ENCODE measurements around the gene CELF2.

The CELF2 gene

GRCh38 chr10:11264296-11265048 is 246.8 kb downstream of the CELF2 start:
- Histone ChIP-seq H3K27me3 (ENCODE audit: control insufficient read depth in 3 of 3, insufficient read depth in 3 of 3, low read depth in 1 of 3, low read length in 3 of 3) (no peaks in the 10 kb centered on the region), H4K91ac (ENCODE audit: low read depth, low read length, poor library complexity) (no peak overlapping the region), H3K79me1 (ENCODE audit: low read depth, low read length) (no peaks in the 10 kb centered on the region), H2BK12ac (ENCODE audit: low read length) (no peak overlapping the region), H3K9me3 (replicated peaks in 1 of 2; ENCODE audit: control insufficient read depth in 2 of 2, insufficient read depth in 1 of 2, low read depth in 1 of 2, low read length in 2 of 2) (no peaks in the 10 kb centered on the region), H3K4me1 (ENCODE audit: control insufficient read depth in 2 of 2, insufficient read depth in 1 of 2, low read depth in 1 of 2, low read length in 2 of 2) (peaks cover 7 to 15% of the 10 kb centered on the region in 2 donors), H3K23ac (ENCODE audit: low read depth, low read length, poor library complexity) (no peak overlapping the region), H2BK15ac (ENCODE audit: low read length) (no peak overlapping the region), H2AK5ac (ENCODE audit: low read depth, low read length) (no peak overlapping the region), H2AFZ (ENCODE audit: low read length) (no peak overlapping the region), H3K18ac (ENCODE audit: low read length) (no peak overlapping the region), H3K27ac (replicated peaks; ENCODE audit: low read length) (no peak overlapping the region), H3K14ac (ENCODE audit: low read length) (no peak overlapping the region), H4K8ac (ENCODE audit: low read depth, low read length) (no peak overlapping the region), H3K4me3 (ENCODE audit: low read length in 2 of 2) (no peak overlapping the region), H2BK120ac (ENCODE audit: low read depth, low read length) (no peak overlapping the region), H3K9ac (ENCODE audit: low read depth, low read length, poor library complexity) (no peak overlapping the region), H3K36me3 (replicated peaks in 1 of 2; ENCODE audit: control insufficient read depth in 2 of 2, insufficient read depth in 2 of 2, low read length in 2 of 2) (peaks cover 3 to 19% of the 10 kb centered on the region in 2 donors), H3K4me2 (ENCODE audit: insufficient read depth, low read length, poor library complexity, severe bottlenecking) (no peak overlapping the region), H3K4ac (ENCODE audit: low read length) (no peak overlapping the region), H2BK5ac (ENCODE audit: low read length) (no peak overlapping the region)
- no CpG with 5 or more reads among the region's 6 CpGs for WGBS, 2 donors (ENCODE audit: extremely low coverage in 2 of 2, insufficient read length in 2 of 2, insufficient replicate concordance in 1 of 2)
- DNase-seq (ENCODE audit: low spot score), result no peak

DNA sequence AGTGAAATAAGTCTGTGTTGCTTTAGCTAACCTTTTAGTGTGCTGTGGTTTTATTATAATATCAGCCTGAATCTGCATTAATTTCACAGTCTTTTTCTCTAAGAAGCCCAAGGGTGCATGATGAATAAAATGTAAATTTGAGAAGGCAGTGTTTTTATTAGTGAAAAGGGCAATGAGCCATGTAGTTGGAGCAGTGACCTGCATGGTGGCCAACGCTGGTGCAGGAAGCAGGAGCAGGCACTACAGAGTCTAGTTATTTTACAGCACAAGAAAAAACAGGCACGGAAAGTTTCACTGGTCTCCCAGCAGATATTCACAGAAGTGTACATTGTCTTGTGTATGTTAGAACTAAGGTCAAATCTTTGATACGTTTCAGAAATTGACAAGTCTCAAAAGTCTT is 247.8 kb downstream of the CELF2 start:
- no peak overlapping the region for H3K23ac ChIP-seq (ENCODE audit: low read depth, low read length, poor library complexity)
- H3K79me1 ChIP-seq (ENCODE audit: low read depth, low read length), result no peaks in the 10 kb centered on the region
- H4K8ac ChIP-seq (ENCODE audit: low read depth, low read length), result no peak overlapping the region
- DNase-seq (ENCODE audit: low spot score), result no peak
- H2AK5ac ChIP-seq (ENCODE audit: low read depth, low read length), result no peak overlapping the region
- no peak overlapping the region for H3K18ac ChIP-seq (ENCODE audit: low read length)
- no peaks in the 10 kb centered on the region for H3K27me3 ChIP-seq (ENCODE audit: control insufficient read depth in 3 of 3, insufficient read depth in 3 of 3, low read depth in 1 of 3, low read length in 3 of 3)
- H2BK12ac ChIP-seq (ENCODE audit: low read length), result no peak overlapping the region
- no peak overlapping the region for H2BK120ac ChIP-seq (ENCODE audit: low read depth, low read length)
- H3K36me3 ChIP-seq (replicated peaks in 1 of 2; ENCODE audit: control insufficient read depth in 2 of 2, insufficient read depth in 2 of 2, low read length in 2 of 2), result peaks cover 0 to 15% of the 10 kb centered on the region in 2 donors
- H2AFZ ChIP-seq (ENCODE audit: low read length), result no peak overlapping the region
- H3K9me3 ChIP-seq (replicated peaks in 1 of 2; ENCODE audit: control insufficient read depth in 2 of 2, insufficient read depth in 1 of 2, low read depth in 1 of 2, low read length in 2 of 2), result no peaks in the 10 kb centered on the region
- H3K4me1 ChIP-seq (ENCODE audit: control insufficient read depth in 2 of 2, insufficient read depth in 1 of 2, low read depth in 1 of 2, low read length in 2 of 2), result peaks cover 15 to 19% of the 10 kb centered on the region in 2 donors
- no peak overlapping the region for H3K27ac ChIP-seq (replicated peaks; ENCODE audit: low read length)
- H3K4ac ChIP-seq (ENCODE audit: low read length), result no peak overlapping the region
- H2BK15ac ChIP-seq (ENCODE audit: low read length), result no peak overlapping the region
- no peak overlapping the region for H3K4me2 ChIP-seq (ENCODE audit: insufficient read depth, low read length, poor library complexity, severe bottlenecking)
- H3K9ac ChIP-seq (ENCODE audit: low read depth, low read length, poor library complexity), result no peak overlapping the region
- H4K91ac ChIP-seq (ENCODE audit: low read depth, low read length, poor library complexity), result no peak overlapping the region
- no CpG with 5 or more reads among the region's 3 CpGs for WGBS, 2 donors (ENCODE audit: extremely low coverage in 2 of 2, insufficient read length in 2 of 2, insufficient replicate concordance in 1 of 2)
- H3K14ac ChIP-seq (ENCODE audit: low read length), result no peak overlapping the region
- H3K4me3 ChIP-seq (ENCODE audit: low read length in 2 of 2), result no peak overlapping the region
- no peak overlapping the region for H2BK5ac ChIP-seq (ENCODE audit: low read length)

- no peaks in the 10 kb centered on the region for H3K79me1 ChIP-seq (ENCODE audit: low read depth, low read length)
- no peak overlapping the region for H3K23ac ChIP-seq (ENCODE audit: low read depth, low read length, poor library complexity)
- peak; percentile 5 for DNase-seq (ENCODE audit: low spot score)
- peaks cover 3 to 11% of the 10 kb centered on the region in 2 donors for H3K36me3 ChIP-seq (replicated peaks in 1 of 2; ENCODE audit: control insufficient read depth in 2 of 2, insufficient read depth in 2 of 2, low read length in 2 of 2)
- no CpG with 5 or more reads among the region's 4 CpGs for WGBS, 2 donors (ENCODE audit: extremely low coverage in 2 of 2, insufficient read length in 2 of 2, insufficient replicate concordance in 1 of 2)
- no peak overlapping the region for H2BK5ac ChIP-seq (ENCODE audit: low read length)
- H2AK5ac ChIP-seq (ENCODE audit: low read depth, low read length), result no peak overlapping the region
- no peak overlapping the region for H3K4me2 ChIP-seq (ENCODE audit: insufficient read depth, low read length, poor library complexity, severe bottlenecking)
- H3K4me3 ChIP-seq (ENCODE audit: low read length in 2 of 2), result no peak overlapping the region
- no peaks in the 10 kb centered on the region for H3K27me3 ChIP-seq (ENCODE audit: control insufficient read depth in 3 of 3, insufficient read depth in 3 of 3, low read depth in 1 of 3, low read length in 3 of 3)
- peaks cover 15 to 19% of the 10 kb centered on the region in 2 donors for H3K4me1 ChIP-seq (ENCODE audit: control insufficient read depth in 2 of 2, insufficient read depth in 1 of 2, low read depth in 1 of 2, low read length in 2 of 2)
- no peak overlapping the region for H3K9ac ChIP-seq (ENCODE audit: low read depth, low read length, poor library complexity)
- H2BK120ac ChIP-seq (ENCODE audit: low read depth, low read length), result no peak overlapping the region
- H4K8ac ChIP-seq (ENCODE audit: low read depth, low read length), result no peak overlapping the region
- no peak overlapping the region for H3K4ac ChIP-seq (ENCODE audit: low read length)
- no peak overlapping the region for H2BK12ac ChIP-seq (ENCODE audit: low read length)
- H3K14ac ChIP-seq (ENCODE audit: low read length), result no peak overlapping the region
- no peak overlapping the region for H4K91ac ChIP-seq (ENCODE audit: low read depth, low read length, poor library complexity)
- H3K18ac ChIP-seq (ENCODE audit: low read length), result no peak overlapping the region
- H3K9me3 ChIP-seq (replicated peaks in 1 of 2; ENCODE audit: control insufficient read depth in 2 of 2, insufficient read depth in 1 of 2, low read depth in 1 of 2, low read length in 2 of 2), result no peaks in the 10 kb centered on the region
- H3K27ac ChIP-seq (replicated peaks; ENCODE audit: low read length), result no peak overlapping the region
- no peak overlapping the region for H2AFZ ChIP-seq (ENCODE audit: low read length)
- H2BK15ac ChIP-seq (ENCODE audit: low read length), result no peak overlapping the region
Measured at GRCh38 chr10:11266426-11266825, 248.8 kb downstream of the CELF2 start.

- Histone ChIP-seq H3K4me3 (ENCODE audit: low read length in 2 of 2) (no peak overlapping the region), H4K8ac (ENCODE audit: low read depth, low read length) (no peak overlapping the region), H3K4me2 (ENCODE audit: insufficient read depth, low read length, poor library complexity, severe bottlenecking) (no peak overlapping the region), H3K18ac (ENCODE audit: low read length) (no peak overlapping the region), H3K14ac (ENCODE audit: low read length) (no peak overlapping the region), H2BK120ac (ENCODE audit: low read depth, low read length) (no peak overlapping the region), H2BK12ac (ENCODE audit: low read length) (no peak overlapping the region), H2BK15ac (ENCODE audit: low read length) (no peak overlapping the region), H3K23ac (ENCODE audit: low read depth, low read length, poor library complexity) (no peak overlapping the region), H3K27me3 (ENCODE audit: control insufficient read depth in 3 of 3, insufficient read depth in 3 of 3, low read depth in 1 of 3, low read length in 3 of 3) (no peaks in the 10 kb centered on the region), H3K79me1 (ENCODE audit: low read depth, low read length) (no peaks in the 10 kb centered on the region), H3K4ac (ENCODE audit: low read length) (no peak overlapping the region), H2AK5ac (ENCODE audit: low read depth, low read length) (no peak overlapping the region), H3K27ac (replicated peaks; ENCODE audit: low read length) (no peak overlapping the region), H3K9ac (ENCODE audit: low read depth, low read length, poor library complexity) (no peak overlapping the region), H3K36me3 (replicated peaks in 1 of 2; ENCODE audit: control insufficient read depth in 2 of 2, insufficient read depth in 2 of 2, low read length in 2 of 2) (peaks cover 2 to 9% of the 10 kb centered on the region in 2 donors), H2BK5ac (ENCODE audit: low read length) (no peak overlapping the region), H3K9me3 (replicated peaks in 1 of 2; ENCODE audit: control insufficient read depth in 2 of 2, insufficient read depth in 1 of 2, low read depth in 1 of 2, low read length in 2 of 2) (no peaks in the 10 kb centered on the region), H3K4me1 (ENCODE audit: control insufficient read depth in 2 of 2, insufficient read depth in 1 of 2, low read depth in 1 of 2, low read length in 2 of 2) (peaks cover 16 to 18% of the 10 kb centered on the region in 2 donors), H2AFZ (ENCODE audit: low read length) (peak overlapping the region; percentile 68), H4K91ac (ENCODE audit: low read depth, low read length, poor library complexity) (no peak overlapping the region)
- WGBS, 2 donors (ENCODE audit: extremely low coverage in 2 of 2, insufficient read length in 2 of 2, insufficient replicate concordance in 1 of 2), result no CpG with 5 or more reads among the region's 18 CpGs
- peak; percentile 76 for DNase-seq (ENCODE audit: low spot score)
Measured at GRCh38 chr10:11270135-11270857, 252.6 kb downstream of the CELF2 start.
